Osteoblast (primary cell): ENCODE results near the gene PPEF1. TPM values are rescaled to one million over a fixed set of nuclear protein-coding genes. Genes with fewer than 3 reads are reported as not detected.

Experiments used
- DNase-seq: peaks from one replicate; pipeline ENCODE4 v3.0.0; 2011; ENCODE audit warnings: low spot score, mixed read lengths; ENCODE audit not compliant: insufficient read length; ENCODE audit errors: missing footprints
- H2AFZ ChIP-seq: 2 replicates; pipeline ENCODE4 v1.6.0; 2011; ENCODE audit warnings: mild to moderate bottlenecking, low read length
- H3K27ac ChIP-seq: 2 replicates; pipeline ENCODE4 v1.5.1; 2011; ENCODE audit warnings: mild to moderate bottlenecking, low read depth, low read length, moderate library complexity
- H3K27me3 ChIP-seq: 2 replicates; pipeline ENCODE4 v1.6.0; 2012; ENCODE audit warnings: mild to moderate bottlenecking, control low read depth, inconsistent platforms, low read length, moderate library complexity; ENCODE audit not compliant: insufficient read depth
- H3K36me3 ChIP-seq: 2 replicates; pipeline ENCODE4 v1.5.1; 2011; ENCODE audit warnings: mild to moderate bottlenecking, low read length, control low read depth, moderate library complexity; ENCODE audit not compliant: insufficient read depth
- H3K4me1 ChIP-seq: 2 replicates; pipeline ENCODE4 v1.5.1; 2011; ENCODE audit warnings: mild to moderate bottlenecking, low read length, control low read depth, moderate library complexity; ENCODE audit not compliant: insufficient read depth
- H3K4me2 ChIP-seq: 2 replicates; pipeline ENCODE4 v1.6.0; 2011; ENCODE audit warnings: mild to moderate bottlenecking, low read length; ENCODE audit not compliant: insufficient read depth
- H3K4me3 ChIP-seq: fragments of 200-600 bp; sonication (generic); 3 replicates; pipeline ENCODE4 v1.5.1; 2012; ENCODE audit warnings: mild to moderate bottlenecking, low read length, inconsistent platforms; ENCODE audit not compliant: insufficient read depth
- H3K79me2 ChIP-seq: 2 replicates; pipeline ENCODE4 v1.6.0; 2012; ENCODE audit warnings: mild to moderate bottlenecking, low read length, control low read depth, inconsistent platforms; ENCODE audit not compliant: insufficient read depth
- H3K9me3 ChIP-seq: 2 replicates; pipeline ENCODE4 v1.5.1; 2011; ENCODE audit warnings: low read depth, low read length, control low read depth
- H4K20me1 ChIP-seq: 2 replicates; pipeline ENCODE4 v1.6.0; 2012; ENCODE audit warnings: mild to moderate bottlenecking, low read length, control low read depth; ENCODE audit not compliant: insufficient read depth
- CTCF ChIP-seq: IDR thresholded peaks from 2 replicates; pipeline ENCODE4 v1.5.1; 2011; ENCODE audit warnings: mild to moderate bottlenecking, low read depth, low read length, moderate library complexity; ENCODE audit errors: extremely low read depth
- total RNA-seq: library from RNA; depleted of rRNA; stranded (reverse); fragments of >200 nt; gene quantifications from 2 replicates; pipeline ENCODE4 v1.2.3, GENCODE V29; 2012

PPEF1 gene
- total RNA-seq, 1 donor: under 0.01 TPM

GRCh38 chrX:18702362-18703195, 4.9 kb upstream of the PPEF1 start:
- Histone ChIP-seq H3K4me1 (no peaks in the 10 kb centered on the region), H2AFZ (no peak overlapping the region), H4K20me1 (no peaks in the 10 kb centered on the region), H3K4me2 (peak overlapping the region; percentile 26), H3K27ac (no peak overlapping the region), H3K27me3 (peaks cover 3% of the 10 kb centered on the region), H3K79me2 (no peaks in the 10 kb centered on the region), H3K36me3 (no peaks in the 10 kb centered on the region), H3K9me3 (no peaks in the 10 kb centered on the region), H3K4me3 (no peak overlapping the region)
- no peak for TF ChIP-seq CTCF
- peak; percentile 49 for DNase-seq

GRCh38 chrX:18709833-18710232, 2.4 kb downstream of the PPEF1 start:
- no peaks in the 10 kb centered on the region for H3K9me3 ChIP-seq
- DNase-seq: no peak
- H3K4me3 ChIP-seq: no peak overlapping the region
- no peak overlapping the region for H3K4me2 ChIP-seq
- TF ChIP-seq CTCF: no peak
- H3K27me3 ChIP-seq: peaks cover 11% of the 10 kb centered on the region
- no peaks in the 10 kb centered on the region for H3K36me3 ChIP-seq
- H3K27ac ChIP-seq: no peak overlapping the region
- no peak overlapping the region for H2AFZ ChIP-seq
- no peaks in the 10 kb centered on the region for H3K79me2 ChIP-seq
- H3K4me1 ChIP-seq: no peaks in the 10 kb centered on the region
- no peaks in the 10 kb centered on the region for H4K20me1 ChIP-seq

- H4K20me1 ChIP-seq: no peaks in the 10 kb centered on the region
- no peak overlapping the region for H3K4me2 ChIP-seq
- H2AFZ ChIP-seq: no peak overlapping the region
- H3K27me3 ChIP-seq: no peaks in the 10 kb centered on the region
- H3K79me2 ChIP-seq: no peaks in the 10 kb centered on the region
- H3K36me3 ChIP-seq: no peaks in the 10 kb centered on the region
- DNase-seq: no peak
- no peak overlapping the region for H3K4me3 ChIP-seq
- no peaks in the 10 kb centered on the region for H3K4me1 ChIP-seq
- TF ChIP-seq CTCF: no peak
- H3K9me3 ChIP-seq: no peaks in the 10 kb centered on the region
- H3K27ac ChIP-seq: no peak overlapping the region
Observed at GRCh38 chrX:18714910-18715309, 7.5 kb downstream of the PPEF1 start.

DNA sequence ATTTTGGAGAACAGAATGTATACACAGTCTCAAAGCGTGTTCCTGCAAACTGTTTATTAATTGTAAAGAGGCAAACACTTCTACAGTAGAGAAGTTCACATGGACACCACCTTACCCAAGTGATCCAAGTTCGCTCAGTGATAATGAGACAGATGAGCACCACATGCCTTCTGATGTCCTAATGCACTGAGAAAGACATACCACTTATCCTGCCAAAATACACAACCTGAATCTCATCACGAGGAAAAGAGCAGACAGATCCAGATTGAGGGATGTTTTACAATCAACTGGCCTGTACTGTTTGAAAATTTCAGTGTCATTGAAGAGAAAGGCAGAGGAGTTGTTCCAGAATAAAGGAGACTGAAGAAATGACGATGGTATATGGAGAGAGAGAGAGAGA, 12.4 kb downstream of the PPEF1 start:
- no peaks in the 10 kb centered on the region for H3K9me3 ChIP-seq
- no peaks in the 10 kb centered on the region for H4K20me1 ChIP-seq
- TF ChIP-seq CTCF: no peak
- no peaks in the 10 kb centered on the region for H3K79me2 ChIP-seq
- no peak overlapping the region for H2AFZ ChIP-seq
- H3K27ac ChIP-seq: no peak overlapping the region
- no peak overlapping the region for H3K4me2 ChIP-seq
- no peak for DNase-seq
- no peaks in the 10 kb centered on the region for H3K27me3 ChIP-seq
- no peaks in the 10 kb centered on the region for H3K4me1 ChIP-seq
- no peaks in the 10 kb centered on the region for H3K36me3 ChIP-seq
- H3K4me3 ChIP-seq: no peak overlapping the region
